SK-N-SH (cell line): ENCODE measurements around the gene CACNA2D1. TPM values are rescaled to one million over a fixed set of nuclear protein-coding genes. Genes with fewer than 3 reads are reported as not detected.

Experiments
- CTCF ChIA-PET: fragments of 300-600, 350-600 bp; formaldehyde crosslinking; extraction: SDS; loops from one replicate; lab custom pipeline; 2021; lab: Yijun Ruan, JAX
- POLR2A ChIA-PET: fragments of 350-600 bp; sonication (Branson Sonifier 250); formaldehyde crosslinking; extraction: SDS; loops from one replicate; lab custom pipeline; 2020; ENCODE audit warnings: antibody characterized with exemption, inconsistent platforms; lab: Yijun Ruan, JAX
- DNase-seq: peaks from one replicate; pipeline ENCODE4 v3.0.0; 2012
- H2AFZ ChIP-seq: fragments of 200-600 bp; sonication (generic); 2 replicates; pipeline ENCODE4 v1.8.1; 2016; ENCODE audit warnings: antibody characterized with exemption, mild to moderate bottlenecking, low read depth
- H3F3A ChIP-seq: fragments of 200-600 bp; sonication (generic); replicated peaks from 2 replicates; pipeline ENCODE3; 2016; ENCODE audit warnings: antibody characterized with exemption, mild to moderate bottlenecking; ENCODE audit not compliant: insufficient read depth
- H3K27ac ChIP-seq, 2 experiments: fragments of 200-500 bp in 1 of 2; fragments of 200-600 bp in 1 of 2; sonication (Bioruptor generic) in 1 of 2; sonication (generic), shearing (Covaris generic) in 1 of 2; 2 replicates each; pipeline versions ENCODE4 v1.5.1 to v1.6.1; 2014 to 2016; ENCODE audit warnings: low read depth in 2 of 2, inconsistent platforms in 1 of 2, low read length in 1 of 2, mild to moderate bottlenecking in 1 of 2, mixed read lengths in 1 of 2
- H3K27me3 ChIP-seq: fragments of 200-600 bp; sonication (generic), shearing (Covaris generic); 2 replicates; pipeline ENCODE4 v1.6.1; 2016; ENCODE audit warnings: mixed run types; ENCODE audit not compliant: insufficient read depth
- H3K36me3 ChIP-seq, 2 experiments: fragments of 200-500 bp in 1 of 2; fragments of 200-600 bp in 1 of 2; sonication (Bioruptor generic) in 1 of 2; sonication (generic) in 1 of 2; replicated peaks in 1 of 2; 2 replicates each; pipeline versions ENCODE3 to v1.5.1; 2014 to 2016; ENCODE audit warnings: low read length in 1 of 2, mild to moderate bottlenecking in 1 of 2; ENCODE audit not compliant: insufficient read depth in 2 of 2, control insufficient read depth in 1 of 2
- H3K4me1 ChIP-seq, 2 experiments: fragments of 200-500 bp in 1 of 2; fragments of 200-600 bp in 1 of 2; sonication (Bioruptor generic) in 1 of 2; sonication (generic), shearing (Covaris generic) in 1 of 2; 2 replicates each; pipeline versions ENCODE4 v1.5.1 to v1.6.1; 2014 to 2016; ENCODE audit warnings: low read depth in 1 of 2, low read length in 1 of 2, mixed run types in 1 of 2; ENCODE audit not compliant: insufficient read depth in 2 of 2, control insufficient read depth in 1 of 2
- H3K4me2 ChIP-seq: fragments of 200-600 bp; sonication (generic), shearing (Covaris generic); 2 replicates; pipeline ENCODE4 v1.6.1; 2017; ENCODE audit warnings: mixed run types
- H3K4me3 ChIP-seq, 2 experiments: fragments of 200-500 bp in 1 of 2; fragments of 200-600 bp in 1 of 2; sonication (Bioruptor generic) in 1 of 2; sonication (generic), shearing (Covaris generic) in 1 of 2; 2 replicates each; pipeline versions ENCODE4 v1.5.1 to v1.8.1; 2014 to 2016; ENCODE audit warnings: low read depth in 2 of 2, inconsistent platforms in 1 of 2, low read length in 1 of 2, mild to moderate bottlenecking in 1 of 2, mixed read lengths in 1 of 2, moderate library complexity in 1 of 2
- H3K79me2 ChIP-seq: fragments of 200-600 bp; sonication (generic); 2 replicates; pipeline ENCODE4 v1.8.1; 2017; ENCODE audit warnings: mild to moderate bottlenecking; ENCODE audit not compliant: insufficient read depth
- H3K9ac ChIP-seq: fragments of 200-600 bp; sonication (generic); 2 replicates; pipeline ENCODE4 v1.6.1; 2017; ENCODE audit warnings: mixed run types
- H3K9me2 ChIP-seq: fragments of 200-600 bp; sonication (generic); 2 replicates; pipeline ENCODE4 v1.6.1; 2017; ENCODE audit warnings: mixed run types
- H3K9me3 ChIP-seq: fragments of 200-600 bp; sonication (generic); 2 replicates; pipeline ENCODE4 v1.6.1; 2017; ENCODE audit warnings: mixed run types, mild to moderate bottlenecking, moderate library complexity
- H4K20me1 ChIP-seq: fragments of 200-600 bp; sonication (generic); 2 replicates; pipeline ENCODE4 v1.6.1; 2017; ENCODE audit warnings: mild to moderate bottlenecking, mixed run types; ENCODE audit not compliant: insufficient read depth
- CHD2 ChIP-seq: fragments of 150-350 bp; IDR thresholded peaks from 2 replicates; pipeline ENCODE4 v1.6.1; 2018; ENCODE audit warnings: low read length; ENCODE audit not compliant: partially characterized antibody
- ELF1 ChIP-seq: IDR thresholded peaks from 2 replicates; pipeline ENCODE4 v1.4.0; 2012
- FOXM1 ChIP-seq: IDR thresholded peaks from 2 replicates; pipeline ENCODE4 v1.4.0; 2012; ENCODE audit warnings: low read depth, mild to moderate bottlenecking
- GABPA ChIP-seq: IDR thresholded peaks from 2 replicates; pipeline ENCODE4 v1.4.0; 2012; ENCODE audit warnings: low read depth, mild to moderate bottlenecking
- GATA2 ChIP-seq: sonication (generic); formaldehyde crosslinking; IDR thresholded peaks from 2 replicates; pipeline ENCODE4 v1.5.0; 2020; ENCODE audit warnings: mild to moderate bottlenecking, missing genetic modification reagents
- MEF2A ChIP-seq: IDR thresholded peaks from 2 replicates; pipeline ENCODE4 v1.4.0; 2012; ENCODE audit warnings: low read depth, borderline replicate concordance
- NFIC ChIP-seq: IDR thresholded peaks from 2 replicates; pipeline ENCODE4 v1.4.0; 2012; ENCODE audit warnings: borderline replicate concordance
- POLR2AphosphoS5 ChIP-seq: IDR thresholded peaks from 2 replicates; pipeline ENCODE4 v1.6.1; 2012; ENCODE audit warnings: low read depth, low read length
- RCOR1 ChIP-seq: fragments of 150-350 bp; IDR thresholded peaks from 2 replicates; pipeline ENCODE4 v1.6.1; 2017; ENCODE audit warnings: antibody characterized with exemption, low read length
- SIN3A ChIP-seq: IDR thresholded peaks from 2 replicates; pipeline ENCODE4 v1.6.1; 2012; ENCODE audit warnings: low read depth, mild to moderate bottlenecking, low read length, moderate library complexity, borderline replicate concordance
- SMC3 ChIP-seq: IDR thresholded peaks from 2 replicates; pipeline ENCODE4 v1.6.1; 2012; ENCODE audit warnings: low read depth, low read length, improper control_type of control experiment
- TCF12 ChIP-seq: IDR thresholded peaks from 2 replicates; pipeline ENCODE4 v1.4.0; 2012
- WGBS: methylation state at CpG from one replicate; pipeline ENCODE4 v1.1.6; 2017; ENCODE audit warnings: low lambda C conversion rate; 5-methylcytosine and 5-hydroxymethylcytosine counted together
- polyA plus RNA-seq, 3 experiments: library from polyadenylated mRNA; depleted of rRNA; stranded (reverse); fragments of >200 nt; gene quantifications; 2 replicates each; pipeline ENCODE4 v1.2.3, GENCODE V29; 2012
- TF ChIP-seq, protein P1 (sequence below): IDR thresholded peaks from 2 replicates; pipeline ENCODE4 v1.4.0; 2012; ENCODE audit warnings: low read depth, borderline replicate concordance
- TF ChIP-seq, protein P2 (sequence below): IDR thresholded peaks from 2 replicates; pipeline ENCODE4 v1.6.1; 2012; ENCODE audit warnings: mild to moderate bottlenecking, low read depth, low read length, moderate library complexity
- TF ChIP-seq, protein P3 (sequence below): fragments of 200-600 bp; sonication (generic); IDR thresholded peaks from 2 replicates; pipeline ENCODE4 v1.6.1; 2017; ENCODE audit warnings: antibody characterized with exemption, mild to moderate bottlenecking, moderate library complexity
- TF ChIP-seq, protein P4 (sequence below): IDR thresholded peaks from 2 replicates; pipeline ENCODE4 v1.4.0; 2012; ENCODE audit warnings: low read depth

Gene CACNA2D1
- polyA plus RNA-seq, 1 of the 3 experiments (the other 2 are of a cell fraction): 3.4 TPM

DNA sequence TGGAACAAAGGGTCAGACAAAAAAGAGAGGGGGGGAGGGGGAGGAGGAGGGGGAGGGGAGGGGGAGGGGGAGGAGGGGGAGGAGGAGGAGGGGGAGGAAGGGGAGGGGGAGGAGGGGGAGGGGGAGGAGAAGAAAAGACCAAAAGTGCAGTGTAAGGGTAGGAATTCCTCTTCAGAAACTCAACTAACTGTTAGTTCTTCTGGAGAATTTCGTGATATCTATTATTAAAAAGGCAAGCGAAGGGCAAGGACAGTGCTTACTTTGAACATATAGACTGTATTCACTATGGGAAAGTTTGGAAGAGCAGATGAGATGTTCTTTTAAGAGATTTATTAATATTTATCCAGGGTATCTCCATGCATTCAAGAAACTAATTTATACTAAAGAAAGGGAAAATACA lies 258.1 kb downstream of the CACNA2D1 start:
- Histone ChIP-seq H3K4me3 (no peak overlapping the region), H3K9me2 (no peaks in the 10 kb centered on the region), H3F3A (no peaks in the 10 kb centered on the region), H3K9ac (no peak overlapping the region), H3K4me2 (no peak overlapping the region), H2AFZ (no peak overlapping the region), H3K4me1 (no peaks in the 10 kb centered on the region; a peak in 1 of 4 replicates), H3K9me3 (no peaks in the 10 kb centered on the region), H3K27ac (no peak overlapping the region), H3K36me3 (no peaks in the 10 kb centered on the region), H4K20me1 (no peaks in the 10 kb centered on the region), H3K27me3 (no peaks in the 10 kb centered on the region), H3K79me2 (no peaks in the 10 kb centered on the region)
- TF ChIP-seq MEF2A (no peak), RCOR1 (no peak), POLR2AphosphoS5 (no peak), GABPA (no peak), CHD2 (no peak), GATA2 (no peak), TCF12 (no peak), SIN3A (no peak)
- TF ChIP-seq, protein P1, sequence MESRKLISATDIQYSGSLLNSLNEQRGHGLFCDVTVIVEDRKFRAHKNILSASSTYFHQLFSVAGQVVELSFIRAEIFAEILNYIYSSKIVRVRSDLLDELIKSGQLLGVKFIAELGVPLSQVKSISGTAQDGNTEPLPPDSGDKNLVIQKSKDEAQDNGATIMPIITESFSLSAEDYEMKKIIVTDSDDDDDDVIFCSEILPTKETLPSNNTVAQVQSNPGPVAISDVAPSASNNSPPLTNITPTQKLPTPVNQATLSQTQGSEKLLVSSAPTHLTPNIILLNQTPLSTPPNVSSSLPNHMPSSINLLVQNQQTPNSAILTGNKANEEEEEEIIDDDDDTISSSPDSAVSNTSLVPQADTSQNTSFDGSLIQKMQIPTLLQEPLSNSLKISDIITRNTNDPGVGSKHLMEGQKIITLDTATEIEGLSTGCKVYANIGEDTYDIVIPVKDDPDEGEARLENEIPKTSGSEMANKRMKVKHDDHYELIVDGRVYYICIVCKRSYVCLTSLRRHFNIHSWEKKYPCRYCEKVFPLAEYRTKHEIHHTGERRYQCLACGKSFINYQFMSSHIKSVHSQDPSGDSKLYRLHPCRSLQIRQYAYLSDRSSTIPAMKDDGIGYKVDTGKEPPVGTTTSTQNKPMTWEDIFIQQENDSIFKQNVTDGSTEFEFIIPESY: no peak
- TF ChIP-seq, protein P2, sequence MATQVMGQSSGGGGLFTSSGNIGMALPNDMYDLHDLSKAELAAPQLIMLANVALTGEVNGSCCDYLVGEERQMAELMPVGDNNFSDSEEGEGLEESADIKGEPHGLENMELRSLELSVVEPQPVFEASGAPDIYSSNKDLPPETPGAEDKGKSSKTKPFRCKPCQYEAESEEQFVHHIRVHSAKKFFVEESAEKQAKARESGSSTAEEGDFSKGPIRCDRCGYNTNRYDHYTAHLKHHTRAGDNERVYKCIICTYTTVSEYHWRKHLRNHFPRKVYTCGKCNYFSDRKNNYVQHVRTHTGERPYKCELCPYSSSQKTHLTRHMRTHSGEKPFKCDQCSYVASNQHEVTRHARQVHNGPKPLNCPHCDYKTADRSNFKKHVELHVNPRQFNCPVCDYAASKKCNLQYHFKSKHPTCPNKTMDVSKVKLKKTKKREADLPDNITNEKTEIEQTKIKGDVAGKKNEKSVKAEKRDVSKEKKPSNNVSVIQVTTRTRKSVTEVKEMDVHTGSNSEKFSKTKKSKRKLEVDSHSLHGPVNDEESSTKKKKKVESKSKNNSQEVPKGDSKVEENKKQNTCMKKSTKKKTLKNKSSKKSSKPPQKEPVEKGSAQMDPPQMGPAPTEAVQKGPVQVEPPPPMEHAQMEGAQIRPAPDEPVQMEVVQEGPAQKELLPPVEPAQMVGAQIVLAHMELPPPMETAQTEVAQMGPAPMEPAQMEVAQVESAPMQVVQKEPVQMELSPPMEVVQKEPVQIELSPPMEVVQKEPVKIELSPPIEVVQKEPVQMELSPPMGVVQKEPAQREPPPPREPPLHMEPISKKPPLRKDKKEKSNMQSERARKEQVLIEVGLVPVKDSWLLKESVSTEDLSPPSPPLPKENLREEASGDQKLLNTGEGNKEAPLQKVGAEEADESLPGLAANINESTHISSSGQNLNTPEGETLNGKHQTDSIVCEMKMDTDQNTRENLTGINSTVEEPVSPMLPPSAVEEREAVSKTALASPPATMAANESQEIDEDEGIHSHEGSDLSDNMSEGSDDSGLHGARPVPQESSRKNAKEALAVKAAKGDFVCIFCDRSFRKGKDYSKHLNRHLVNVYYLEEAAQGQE: no peak
- CTCF ChIA-PET: no interaction called here
- POLR2A ChIA-PET: no interaction called here
- DNase-seq: no peak
- 97% methylated on average over 2 of the region's 2 CpGs for WGBS

DNA sequence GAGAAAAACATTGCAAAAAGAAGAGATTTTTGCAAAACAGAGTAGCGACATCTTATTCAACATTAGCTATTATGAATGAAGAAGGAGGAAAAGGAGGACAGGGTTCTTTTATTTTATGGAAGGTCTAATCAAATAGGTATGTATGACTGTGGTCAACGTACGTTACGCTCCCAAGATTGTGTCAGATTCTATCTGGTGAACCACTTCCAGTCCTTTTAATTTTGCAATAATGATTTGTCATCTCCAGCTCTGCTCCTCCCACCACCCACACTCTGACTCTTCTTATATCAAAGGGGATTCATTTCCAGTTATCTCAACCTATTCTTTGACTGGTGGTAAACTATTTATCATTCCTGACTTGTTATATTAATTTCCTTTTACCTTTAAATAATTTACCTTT lies 259.9 kb downstream of the CACNA2D1 start:
- no peak overlapping the region for H3K4me3 ChIP-seq
- no peak overlapping the region for H3K4me2 ChIP-seq
- H3K9me3 ChIP-seq: no peaks in the 10 kb centered on the region
- H2AFZ ChIP-seq: no peak overlapping the region
- H3K9me2 ChIP-seq: no peaks in the 10 kb centered on the region
- H3K9ac ChIP-seq: no peak overlapping the region
- no peaks in the 10 kb centered on the region for H3K27me3 ChIP-seq
- no peak for DNase-seq
- CTCF ChIA-PET: interaction anchor here (0.6 to 1.3 kb wide), 7 partner anchors 12 to 1690 kb away, joined by 3 to 4 read pairs (median 3); no protein-coding TSS in a partner anchor
- H3K36me3 ChIP-seq: no peaks in the 10 kb centered on the region
- no peaks in the 10 kb centered on the region for H3F3A ChIP-seq
- no peaks in the 10 kb centered on the region for H4K20me1 ChIP-seq
- POLR2A ChIA-PET: no interaction called here
- no peak overlapping the region for H3K27ac ChIP-seq
- H3K79me2 ChIP-seq: no peaks in the 10 kb centered on the region
- no peaks in the 10 kb centered on the region; a peak in 2 of 4 replicates for H3K4me1 ChIP-seq
- 79% methylated on average over 4 of the region's 4 CpGs for WGBS
- TF ChIP-seq, protein P2: no peak
- TF ChIP-seq GABPA (no peak), SMC3 (no peak), NFIC (no peak), FOXM1 (no peak), TCF12 (no peak), ELF1 (no peak)
- TF ChIP-seq, protein P3, sequence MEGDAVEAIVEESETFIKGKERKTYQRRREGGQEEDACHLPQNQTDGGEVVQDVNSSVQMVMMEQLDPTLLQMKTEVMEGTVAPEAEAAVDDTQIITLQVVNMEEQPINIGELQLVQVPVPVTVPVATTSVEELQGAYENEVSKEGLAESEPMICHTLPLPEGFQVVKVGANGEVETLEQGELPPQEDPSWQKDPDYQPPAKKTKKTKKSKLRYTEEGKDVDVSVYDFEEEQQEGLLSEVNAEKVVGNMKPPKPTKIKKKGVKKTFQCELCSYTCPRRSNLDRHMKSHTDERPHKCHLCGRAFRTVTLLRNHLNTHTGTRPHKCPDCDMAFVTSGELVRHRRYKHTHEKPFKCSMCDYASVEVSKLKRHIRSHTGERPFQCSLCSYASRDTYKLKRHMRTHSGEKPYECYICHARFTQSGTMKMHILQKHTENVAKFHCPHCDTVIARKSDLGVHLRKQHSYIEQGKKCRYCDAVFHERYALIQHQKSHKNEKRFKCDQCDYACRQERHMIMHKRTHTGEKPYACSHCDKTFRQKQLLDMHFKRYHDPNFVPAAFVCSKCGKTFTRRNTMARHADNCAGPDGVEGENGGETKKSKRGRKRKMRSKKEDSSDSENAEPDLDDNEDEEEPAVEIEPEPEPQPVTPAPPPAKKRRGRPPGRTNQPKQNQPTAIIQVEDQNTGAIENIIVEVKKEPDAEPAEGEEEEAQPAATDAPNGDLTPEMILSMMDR: no peak
- TF ChIP-seq, protein P4, sequence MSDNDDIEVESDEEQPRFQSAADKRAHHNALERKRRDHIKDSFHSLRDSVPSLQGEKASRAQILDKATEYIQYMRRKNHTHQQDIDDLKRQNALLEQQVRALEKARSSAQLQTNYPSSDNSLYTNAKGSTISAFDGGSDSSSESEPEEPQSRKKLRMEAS: no peak
